Measurements from ENCODE around the gene FMOD.
A peak's percentile ranks its signal among the peaks of the same experiment; 100 is the strongest.

Gene FMOD

DNA sequence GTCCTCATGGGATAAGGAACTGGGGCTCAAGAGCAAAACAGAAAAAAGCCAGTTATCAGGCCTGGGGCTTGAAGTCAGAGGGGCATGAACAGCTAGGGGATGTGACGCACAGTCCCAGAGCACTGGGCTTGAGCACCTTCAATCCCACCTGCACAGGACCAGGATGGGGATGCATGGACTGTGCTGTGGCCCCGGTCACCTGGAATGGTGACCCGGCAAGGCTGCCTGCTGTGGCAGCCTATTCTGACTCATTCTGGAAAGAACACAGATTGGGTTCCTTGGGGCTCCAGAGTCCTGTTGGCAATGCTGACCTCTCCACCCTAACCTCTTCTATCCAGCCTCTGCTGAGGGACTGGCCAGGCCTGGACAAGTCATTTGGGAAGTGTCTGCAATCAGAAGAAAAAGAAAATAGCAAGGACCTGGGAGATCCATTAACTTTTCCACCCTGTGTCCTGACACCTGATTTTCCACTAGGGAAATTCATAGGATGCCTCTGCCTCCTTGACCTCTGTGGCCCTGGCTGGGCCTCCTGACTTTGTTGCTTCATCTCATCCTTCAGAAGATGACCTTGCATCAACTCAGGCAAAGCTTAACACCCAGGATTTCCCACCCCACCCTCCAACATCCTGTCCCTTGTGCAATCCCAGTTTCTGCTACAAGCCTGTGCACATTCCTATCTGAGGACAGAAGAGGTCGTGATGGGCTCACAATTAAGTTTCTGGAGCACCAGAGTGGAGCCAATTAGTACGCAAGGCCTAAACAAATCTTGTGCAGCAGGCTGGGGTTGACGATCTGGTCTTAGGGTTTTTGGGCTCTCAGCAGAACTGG, 17.9 kb upstream of the FMOD start:
- TF ChIP-seq GATA3 (IDR thresholded peaks at IDR 0.05; ENCODE audit: low read depth, low read length) (no peak), GATA2 (IDR thresholded peaks at IDR 0.05; ENCODE audit: low read depth, low read length) (no peak)

DNA sequence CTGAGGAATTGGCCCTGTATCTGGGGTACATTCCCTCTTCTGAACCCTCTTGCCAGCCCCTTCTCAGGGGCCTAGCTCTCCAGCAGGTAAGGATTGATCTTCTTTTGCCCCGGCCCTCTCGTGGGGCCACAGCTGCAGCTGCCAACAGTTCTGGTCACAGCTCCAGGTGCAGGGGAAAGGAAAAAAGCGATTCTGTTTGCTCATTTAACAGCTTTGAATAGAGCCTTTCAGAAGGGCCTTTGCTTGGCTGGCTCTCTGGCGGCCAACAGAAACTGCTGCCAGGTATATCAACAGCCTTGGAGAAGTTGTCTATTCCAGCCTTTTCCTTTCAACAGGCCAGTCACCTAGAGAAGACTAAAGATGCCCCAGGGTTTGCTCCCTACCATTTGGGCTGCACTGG, 16.1 kb upstream of the FMOD start:
- TF ChIP-seq GATA2 (IDR thresholded peaks at IDR 0.05; ENCODE audit: low read depth, low read length): no peak
- no peak for TF ChIP-seq GATA3 (IDR thresholded peaks at IDR 0.05; ENCODE audit: low read depth, low read length)

DNA sequence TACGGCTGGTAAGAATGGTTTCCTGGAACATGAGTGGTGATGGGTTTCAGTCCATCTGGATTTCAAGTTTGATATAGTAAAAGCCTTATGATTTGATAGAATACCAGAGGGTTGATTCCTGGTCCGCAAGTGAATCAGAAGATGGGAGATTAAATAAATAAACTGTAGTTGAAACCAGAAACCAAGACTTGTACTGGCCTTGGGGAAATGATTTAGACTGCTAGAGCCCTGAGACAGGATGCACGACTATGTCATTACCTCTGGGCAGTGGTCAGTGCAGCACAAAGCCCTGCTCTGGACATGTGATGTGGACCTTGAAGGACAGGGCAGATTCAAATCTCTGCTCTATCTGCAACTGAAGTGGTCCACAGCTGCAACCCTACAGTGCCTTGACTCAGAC, 15.6 kb upstream of the FMOD start:
- TF ChIP-seq GATA2 (IDR thresholded peaks at IDR 0.05; ENCODE audit: low read depth, low read length) (no peak), GATA3 (IDR thresholded peaks at IDR 0.05; ENCODE audit: low read depth, low read length) (no peak)

DNA sequence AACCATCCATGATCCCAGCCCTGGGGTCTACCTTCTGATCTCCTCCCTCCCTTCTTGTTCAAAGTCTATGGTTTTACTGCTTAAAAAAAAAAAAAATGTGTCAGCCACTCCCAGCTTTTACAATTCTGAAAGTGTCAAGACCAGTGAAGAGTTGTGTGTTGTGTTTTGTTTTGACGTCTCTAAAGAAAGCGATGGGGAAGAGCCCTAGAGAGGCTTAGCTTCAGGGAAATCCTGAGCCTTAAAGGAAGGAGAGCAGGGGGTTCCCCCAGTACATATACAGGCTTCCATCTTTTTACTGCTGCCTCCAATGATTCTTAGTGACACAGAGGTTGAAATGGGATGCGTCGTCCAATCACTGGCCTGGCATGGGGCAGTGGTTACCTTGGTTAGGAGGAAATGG, 13.9 kb upstream of the FMOD start:
- TF ChIP-seq GATA2 (IDR thresholded peaks at IDR 0.05; ENCODE audit: low read depth, low read length): no peak
- no peak for TF ChIP-seq GATA3 (IDR thresholded peaks at IDR 0.05; ENCODE audit: low read depth, low read length)

DNA sequence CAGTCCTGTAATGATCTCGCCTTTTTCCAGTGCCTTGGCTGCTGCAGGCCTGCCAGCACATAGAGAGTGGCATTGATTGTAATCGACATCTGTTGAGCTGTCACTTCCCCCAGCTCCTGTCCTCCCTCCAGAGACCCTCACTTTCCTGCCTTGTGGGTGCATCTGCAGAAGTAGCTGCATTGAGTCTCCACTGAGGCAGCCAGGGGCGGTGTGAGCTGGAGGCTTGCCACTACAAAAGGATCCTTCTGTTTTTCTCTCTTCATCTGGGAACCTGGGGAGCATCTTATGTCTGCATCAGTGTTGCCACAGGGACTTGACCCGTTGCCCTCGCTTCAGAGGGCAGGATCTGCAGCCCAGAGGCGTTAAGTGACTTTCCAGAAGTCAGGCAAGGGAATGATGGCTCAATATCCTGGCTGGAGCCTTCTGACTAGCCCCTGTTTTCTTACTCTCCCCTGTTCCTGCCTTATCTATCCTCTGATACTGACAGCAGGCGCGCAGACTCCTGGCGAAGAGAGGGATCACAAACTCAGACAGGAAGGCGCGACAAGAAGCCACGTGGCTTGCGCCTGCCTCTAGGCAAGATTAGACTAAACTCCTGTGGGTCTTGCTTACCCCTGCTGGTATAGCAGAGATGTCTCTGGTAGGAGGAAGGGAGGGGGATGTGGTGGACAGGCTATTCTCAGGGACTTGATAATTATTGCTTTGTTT, 13.3 kb upstream of the FMOD start:
- peak; percentile 92 for TF ChIP-seq GATA2 (IDR thresholded peaks at IDR 0.05; ENCODE audit: low read depth, low read length)
- peak; percentile 35; the same call in 1 of the 2 replicates for TF ChIP-seq GATA3 (IDR thresholded peaks at IDR 0.05; ENCODE audit: low read depth, low read length)

DNA sequence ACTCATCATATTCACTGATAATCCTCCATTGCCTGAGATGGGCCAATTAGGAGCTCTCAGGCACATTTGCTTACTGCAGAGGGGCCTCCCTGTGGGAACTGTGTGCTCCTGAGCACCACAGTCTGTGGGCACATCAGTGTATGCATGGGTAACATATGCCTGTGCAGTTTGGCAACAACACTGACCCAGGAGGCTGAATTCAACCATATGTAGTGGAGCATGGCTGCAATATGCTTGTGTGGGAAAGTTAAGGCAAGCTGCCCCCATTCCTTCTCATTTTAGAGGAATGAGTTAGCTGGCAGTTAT, 11.8 kb upstream of the FMOD start:
- TF ChIP-seq GATA3 (IDR thresholded peaks at IDR 0.05; ENCODE audit: low read depth, low read length) (no peak), GATA2 (IDR thresholded peaks at IDR 0.05; ENCODE audit: low read depth, low read length) (no peak)

DNA sequence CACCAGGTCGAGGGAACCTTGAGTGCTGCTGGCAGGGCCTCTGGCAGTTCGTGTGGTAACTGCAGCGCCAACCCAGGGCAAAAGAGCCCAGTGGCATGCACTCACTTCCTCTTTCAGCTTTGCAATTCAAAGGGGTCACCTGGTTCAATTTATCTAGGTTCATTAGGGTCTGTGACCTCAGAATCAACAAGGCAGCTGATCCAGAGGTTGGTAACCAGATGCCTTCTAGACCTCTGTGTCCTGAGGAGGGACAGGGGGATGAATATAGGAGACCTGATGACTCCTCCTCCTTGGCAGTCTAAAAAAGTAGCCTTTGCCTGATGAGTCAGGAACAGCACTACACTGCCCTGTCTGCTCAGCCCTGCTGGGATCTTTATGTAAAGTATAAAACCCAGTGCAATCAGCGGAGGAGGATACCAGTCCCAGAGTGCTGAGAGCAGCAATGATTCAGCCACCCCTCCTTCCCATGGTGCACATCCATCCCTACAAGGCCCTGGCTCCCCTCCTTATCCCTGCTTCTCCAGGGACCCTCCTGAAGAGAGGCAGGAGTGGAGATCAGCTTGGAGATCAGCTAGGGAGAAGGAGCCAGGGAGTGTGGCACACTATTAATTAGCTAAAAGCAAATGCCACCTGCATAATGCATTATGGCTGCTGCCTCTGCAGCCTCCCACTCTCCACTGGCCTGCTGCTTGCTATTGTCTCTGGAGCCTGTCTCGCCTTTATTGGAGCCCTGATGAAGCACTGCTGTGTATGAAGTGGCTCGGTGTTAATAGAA, 11.2 kb upstream of the FMOD start:
- TF ChIP-seq GATA3 (IDR thresholded peaks at IDR 0.05; ENCODE audit: low read depth, low read length) (no peak), GATA2 (IDR thresholded peaks at IDR 0.05; ENCODE audit: low read depth, low read length) (no peak)

DNA sequence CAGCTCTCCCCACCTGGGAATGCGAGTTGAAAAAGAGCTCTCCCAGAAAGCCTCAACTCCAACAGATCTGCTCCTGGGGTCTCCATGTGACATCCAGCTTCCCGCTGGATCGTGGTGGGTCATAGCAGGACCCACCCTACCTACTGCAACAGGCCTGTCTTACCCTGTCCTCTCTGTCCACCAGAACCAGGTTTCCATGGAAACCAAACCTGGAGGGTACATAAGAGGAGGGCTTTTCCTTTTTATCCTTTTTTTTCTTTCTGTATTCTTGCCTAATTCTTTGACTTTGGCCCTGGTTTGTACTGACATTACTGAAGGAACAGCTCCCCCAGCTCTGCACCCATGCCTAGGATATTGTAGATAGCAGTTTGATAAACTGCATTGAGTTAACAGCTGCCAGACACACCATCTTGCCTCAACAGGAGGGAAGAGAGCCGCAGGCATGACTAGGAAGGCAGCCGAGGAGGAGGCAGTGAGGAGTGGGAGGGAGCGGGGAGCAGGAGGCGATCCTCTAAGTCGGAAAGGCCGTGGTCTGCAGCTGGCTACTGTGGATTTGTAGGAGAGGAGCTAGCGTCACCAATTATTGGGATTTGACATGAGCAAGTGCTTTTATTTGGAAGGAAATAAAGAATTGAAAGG, 9.7 kb upstream of the FMOD start:
- peak; percentile 77 for TF ChIP-seq GATA2 (IDR thresholded peaks at IDR 0.05; ENCODE audit: low read depth, low read length)
- no peak for TF ChIP-seq GATA3 (IDR thresholded peaks at IDR 0.05; ENCODE audit: low read depth, low read length)

DNA sequence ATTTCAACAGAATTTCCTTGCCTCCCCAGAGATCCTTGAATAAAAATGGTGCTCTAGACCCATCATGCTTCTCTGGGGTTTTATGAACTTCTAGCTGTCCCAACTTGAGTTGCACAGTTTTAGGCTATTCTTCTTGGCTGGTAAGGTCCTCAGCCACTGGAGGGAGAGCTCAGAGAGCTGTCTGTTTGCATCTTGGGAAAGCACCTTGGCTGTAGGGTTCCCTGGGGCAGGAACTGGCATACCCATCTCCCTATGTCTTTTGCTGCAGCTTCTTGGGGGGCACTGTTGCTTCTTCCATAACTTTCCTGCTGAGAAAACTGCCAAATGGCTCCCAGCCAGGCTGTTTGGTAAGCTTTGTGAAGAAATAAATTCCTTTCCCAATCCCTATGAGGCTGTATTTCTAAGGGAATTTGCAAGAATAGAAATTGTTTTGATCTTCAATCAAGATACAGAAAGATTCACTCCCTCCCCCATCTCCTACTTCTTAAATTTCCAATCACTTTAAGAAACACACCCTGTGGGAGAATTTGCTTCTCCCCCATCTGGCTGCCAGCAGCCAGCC, 8.2 kb upstream of the FMOD start:
- no peak for TF ChIP-seq GATA3 (IDR thresholded peaks at IDR 0.05; ENCODE audit: low read depth, low read length)
- TF ChIP-seq GATA2 (IDR thresholded peaks at IDR 0.05; ENCODE audit: low read depth, low read length): no peak

DNA sequence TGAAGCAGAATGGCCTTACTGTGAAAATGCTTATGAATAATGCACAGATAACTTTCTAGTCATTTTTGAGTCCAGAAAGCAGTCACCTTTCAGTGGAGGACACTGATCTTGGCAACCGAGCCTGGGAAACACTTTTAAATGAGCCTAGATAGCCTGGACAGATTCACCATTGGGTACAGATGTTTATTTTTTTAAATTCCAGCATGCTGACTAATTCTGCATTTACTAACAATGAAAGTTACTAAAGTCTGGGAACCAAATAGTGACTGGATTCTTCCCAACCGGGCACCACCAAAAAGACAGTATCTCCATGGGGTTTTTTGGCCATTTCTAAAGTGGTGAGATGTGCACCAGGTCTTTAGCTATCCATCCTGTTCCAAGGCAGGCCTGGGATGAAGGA, 3.3 kb upstream of the FMOD start:
- no peak for TF ChIP-seq GATA3 (IDR thresholded peaks at IDR 0.05; ENCODE audit: low read depth, low read length)
- TF ChIP-seq GATA2 (IDR thresholded peaks at IDR 0.05; ENCODE audit: low read depth, low read length): no peak

DNA sequence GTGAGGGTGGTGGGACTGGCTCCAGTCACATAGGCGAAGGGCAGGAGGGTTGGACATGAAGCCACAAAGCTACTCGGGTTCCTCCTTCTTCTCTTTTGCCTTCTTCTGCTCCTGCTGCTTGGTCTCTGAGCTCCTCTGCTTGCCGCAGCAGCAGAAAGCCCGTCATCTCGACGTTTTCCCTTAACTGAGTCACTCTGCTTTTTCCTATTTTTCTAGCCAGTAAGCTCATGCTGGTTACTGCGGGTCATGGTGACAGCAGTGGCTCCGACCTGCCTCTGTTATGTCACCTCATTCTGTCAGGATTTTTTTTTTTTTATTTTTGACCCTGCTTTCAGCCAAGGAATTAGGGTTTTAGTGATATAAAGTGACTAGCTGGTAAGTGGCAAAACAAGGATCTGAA, 2.6 kb upstream of the FMOD start:
- TF ChIP-seq GATA3 (IDR thresholded peaks at IDR 0.05; ENCODE audit: low read depth, low read length) (no peak), GATA2 (IDR thresholded peaks at IDR 0.05; ENCODE audit: low read depth, low read length) (no peak)

DNA sequence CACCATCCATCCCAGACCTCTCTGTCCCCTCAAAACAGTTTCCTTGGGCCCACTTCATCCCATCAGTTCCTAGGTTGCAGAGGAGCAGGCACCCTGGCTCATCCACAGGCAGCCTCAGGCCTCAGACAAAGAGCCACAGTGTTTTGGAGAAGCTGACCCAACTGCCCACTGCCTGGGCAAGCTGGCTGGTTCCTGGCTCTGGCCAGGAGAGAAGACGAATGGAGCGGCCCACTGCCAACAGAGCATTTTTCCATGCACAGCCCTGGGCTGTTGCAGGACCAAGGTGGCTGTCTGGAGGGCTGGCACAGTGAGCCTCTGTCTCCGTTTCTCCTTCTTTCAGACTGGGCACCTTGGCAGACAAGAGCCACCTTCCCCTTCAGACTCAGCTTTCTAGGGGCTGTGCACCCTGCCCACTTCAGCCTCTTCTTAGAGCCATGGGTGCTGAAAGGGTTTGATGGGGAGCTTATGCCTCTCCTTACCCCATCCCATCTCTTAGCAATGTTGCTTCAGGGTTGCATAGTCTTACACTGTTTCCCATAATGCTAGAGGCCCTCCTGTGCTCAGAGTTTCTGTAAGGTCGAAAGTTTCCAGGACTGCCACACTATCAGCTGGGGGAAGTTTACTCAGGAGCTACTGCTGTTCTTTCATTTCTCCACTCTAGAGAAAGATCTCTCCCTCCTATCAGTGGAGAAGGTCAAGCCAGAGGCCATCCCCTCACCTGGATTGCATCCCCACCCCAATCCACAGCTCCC, 973 bp downstream of the FMOD start:
- TF ChIP-seq GATA2 (IDR thresholded peaks at IDR 0.05; ENCODE audit: low read depth, low read length) (no peak), GATA3 (IDR thresholded peaks at IDR 0.05; ENCODE audit: low read depth, low read length) (no peak)

DNA sequence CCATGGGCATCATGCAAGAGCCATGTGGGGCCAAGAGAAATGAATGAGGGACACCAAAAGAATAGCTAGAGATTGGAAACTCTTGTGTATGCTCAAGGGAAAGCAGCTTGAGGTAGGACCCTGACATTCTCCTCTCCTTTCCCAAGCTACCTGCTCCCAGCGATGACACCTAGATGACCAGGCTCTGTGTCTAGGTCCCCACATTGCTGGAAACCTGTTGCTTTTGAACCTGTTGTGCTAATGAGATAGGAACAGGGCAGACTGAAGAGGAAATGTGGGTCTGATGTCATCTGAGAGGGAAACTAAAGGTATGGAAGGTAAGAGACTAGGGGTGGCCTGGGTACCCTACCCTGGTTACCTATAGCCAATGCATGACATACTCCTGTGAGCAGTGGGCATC, 1.8 kb downstream of the FMOD start:
- no peak for TF ChIP-seq GATA3 (IDR thresholded peaks at IDR 0.05; ENCODE audit: low read depth, low read length)
- TF ChIP-seq GATA2 (IDR thresholded peaks at IDR 0.05; ENCODE audit: low read depth, low read length): no peak

All from SH-SY5Y (cell line).